SK-N-SH (cell line): ENCODE data around the gene CCDC88C.

Experiments used
- FOXJ3 ChIP-seq: sonication (generic); formaldehyde crosslinking; IDR thresholded peaks from 2 replicates; pipeline ENCODE4 v1.5.1; 2020; ENCODE audit warnings: mild to moderate bottlenecking, missing genetic modification reagents
- GABPA ChIP-seq: IDR thresholded peaks from 2 replicates; pipeline ENCODE4 v1.4.0; 2012; ENCODE audit warnings: low read depth, mild to moderate bottlenecking
- JUND ChIP-seq: IDR thresholded peaks from 2 replicates; pipeline ENCODE4 v1.4.0; 2012
- NRF1 ChIP-seq: IDR thresholded peaks from 2 replicates; pipeline ENCODE4 v1.6.1; 2012; ENCODE audit warnings: low read depth, mild to moderate bottlenecking, low read length
- RCOR1 ChIP-seq: fragments of 150-350 bp; IDR thresholded peaks from 2 replicates; pipeline ENCODE4 v1.6.1; 2017; ENCODE audit warnings: antibody characterized with exemption, low read length
- SIN3A ChIP-seq: IDR thresholded peaks from 2 replicates; pipeline ENCODE4 v1.6.1; 2012; ENCODE audit warnings: low read depth, mild to moderate bottlenecking, low read length, moderate library complexity, borderline replicate concordance
- TAF1 ChIP-seq: IDR thresholded peaks from 2 replicates; pipeline ENCODE4 v1.6.1; 2012; ENCODE audit warnings: low read depth, mild to moderate bottlenecking, low read length, moderate library complexity, borderline replicate concordance
- USF1 ChIP-seq: IDR thresholded peaks from 2 replicates; pipeline ENCODE4 v1.4.0; 2012; ENCODE audit warnings: low read depth, borderline replicate concordance
- ZBTB33 ChIP-seq: IDR thresholded peaks from 2 replicates; pipeline ENCODE4 v1.4.0; 2012; ENCODE audit warnings: low read depth, borderline replicate concordance
- TF ChIP-seq, protein P1 (sequence below): fragments of 200-600 bp; sonication (generic); IDR thresholded peaks from 2 replicates; pipeline ENCODE4 v1.6.1; 2017; ENCODE audit warnings: antibody characterized with exemption, mild to moderate bottlenecking, moderate library complexity
- TF ChIP-seq, protein P2 (sequence below): IDR thresholded peaks from 2 replicates; pipeline ENCODE4 v1.4.0; 2012; ENCODE audit warnings: low read depth
- TF ChIP-seq, protein P3 (sequence below): fragments of 150-350 bp; IDR thresholded peaks from 2 replicates; pipeline ENCODE4 v1.6.1; 2017; ENCODE audit warnings: antibody characterized with exemption, low read length, low read depth, borderline replicate concordance

DNA sequence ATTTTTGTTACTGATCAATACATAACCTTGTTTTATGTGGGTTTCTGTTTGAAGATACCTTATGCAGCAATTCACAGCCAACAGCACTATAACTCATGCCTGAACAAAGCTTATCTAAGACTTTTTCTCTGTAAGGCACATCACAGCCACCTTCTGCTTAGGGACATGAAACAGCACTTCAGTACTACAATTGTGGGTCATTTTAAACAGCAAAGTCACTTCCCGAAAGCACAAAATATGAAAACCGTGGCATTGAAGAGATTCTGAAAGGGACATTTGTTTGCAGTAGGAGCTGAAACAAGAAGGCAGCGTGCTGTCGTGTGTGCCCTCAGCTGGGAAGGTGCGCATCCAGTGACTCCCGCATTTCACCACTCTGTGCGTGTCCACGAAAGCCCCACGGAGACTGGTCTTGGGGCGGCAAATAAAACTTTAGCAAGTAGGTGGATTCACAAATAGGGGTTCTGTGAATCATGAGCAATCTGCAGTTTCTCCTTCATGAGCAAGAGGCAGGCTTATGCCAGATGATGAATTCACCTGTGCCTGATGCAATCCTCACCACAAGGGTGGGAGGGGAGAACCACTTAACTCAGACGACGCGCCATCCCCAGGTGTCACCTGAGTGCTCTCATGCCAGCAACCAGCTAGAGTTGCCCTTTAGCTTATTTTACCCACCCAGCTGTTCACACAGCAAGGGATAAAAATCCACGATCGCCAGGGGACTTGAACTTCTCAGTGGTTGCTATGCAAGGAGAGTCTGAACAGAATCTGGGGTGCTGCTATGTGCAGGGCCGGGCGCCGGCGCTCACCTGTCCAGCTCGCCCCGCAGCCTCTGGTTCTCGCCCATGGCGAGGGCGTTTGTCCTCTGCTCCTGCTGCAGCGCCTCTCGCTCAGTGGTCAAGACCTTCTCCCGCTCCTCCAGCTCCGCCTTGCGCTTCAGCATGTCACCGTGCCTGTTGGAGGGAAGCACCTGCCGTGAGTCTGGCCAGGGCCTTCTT is 118.2 kb downstream of the CCDC88C start:
- no peak for TF ChIP-seq NRF1
- TF ChIP-seq USF1 = no peak
- TF ChIP-seq SIN3A = no peak
- TF ChIP-seq, protein P1, sequence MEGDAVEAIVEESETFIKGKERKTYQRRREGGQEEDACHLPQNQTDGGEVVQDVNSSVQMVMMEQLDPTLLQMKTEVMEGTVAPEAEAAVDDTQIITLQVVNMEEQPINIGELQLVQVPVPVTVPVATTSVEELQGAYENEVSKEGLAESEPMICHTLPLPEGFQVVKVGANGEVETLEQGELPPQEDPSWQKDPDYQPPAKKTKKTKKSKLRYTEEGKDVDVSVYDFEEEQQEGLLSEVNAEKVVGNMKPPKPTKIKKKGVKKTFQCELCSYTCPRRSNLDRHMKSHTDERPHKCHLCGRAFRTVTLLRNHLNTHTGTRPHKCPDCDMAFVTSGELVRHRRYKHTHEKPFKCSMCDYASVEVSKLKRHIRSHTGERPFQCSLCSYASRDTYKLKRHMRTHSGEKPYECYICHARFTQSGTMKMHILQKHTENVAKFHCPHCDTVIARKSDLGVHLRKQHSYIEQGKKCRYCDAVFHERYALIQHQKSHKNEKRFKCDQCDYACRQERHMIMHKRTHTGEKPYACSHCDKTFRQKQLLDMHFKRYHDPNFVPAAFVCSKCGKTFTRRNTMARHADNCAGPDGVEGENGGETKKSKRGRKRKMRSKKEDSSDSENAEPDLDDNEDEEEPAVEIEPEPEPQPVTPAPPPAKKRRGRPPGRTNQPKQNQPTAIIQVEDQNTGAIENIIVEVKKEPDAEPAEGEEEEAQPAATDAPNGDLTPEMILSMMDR = no peak
- TF ChIP-seq JUND = no peak
- TF ChIP-seq, protein P2, sequence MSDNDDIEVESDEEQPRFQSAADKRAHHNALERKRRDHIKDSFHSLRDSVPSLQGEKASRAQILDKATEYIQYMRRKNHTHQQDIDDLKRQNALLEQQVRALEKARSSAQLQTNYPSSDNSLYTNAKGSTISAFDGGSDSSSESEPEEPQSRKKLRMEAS = no peak
- TF ChIP-seq GABPA = no peak
- TF ChIP-seq ZBTB33 = no peak
- no peak for TF ChIP-seq FOXJ3 (CRISPR knock-in tag)
- no peak for TF ChIP-seq TAF1
- no peak for TF ChIP-seq RCOR1
- TF ChIP-seq, protein P3, sequence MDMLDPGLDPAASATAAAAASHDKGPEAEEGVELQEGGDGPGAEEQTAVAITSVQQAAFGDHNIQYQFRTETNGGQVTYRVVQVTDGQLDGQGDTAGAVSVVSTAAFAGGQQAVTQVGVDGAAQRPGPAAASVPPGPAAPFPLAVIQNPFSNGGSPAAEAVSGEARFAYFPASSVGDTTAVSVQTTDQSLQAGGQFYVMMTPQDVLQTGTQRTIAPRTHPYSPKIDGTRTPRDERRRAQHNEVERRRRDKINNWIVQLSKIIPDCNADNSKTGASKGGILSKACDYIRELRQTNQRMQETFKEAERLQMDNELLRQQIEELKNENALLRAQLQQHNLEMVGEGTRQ = no peak
